ENCODE data around the gene CLASRP. TPM values are rescaled to one million over a fixed set of nuclear protein-coding genes. Genes with fewer than 3 reads are reported as not detected.
A peak's percentile ranks its signal among the peaks of the same experiment; 100 is the strongest.

Gene CLASRP
- total RNA-seq, 1 experiment from 2014 or later = 79.9 TPM

GRCh38 chr19:45092747-45093678 lies 54.2 kb downstream of the CLASRP start, which contains the start of gene PPP1R37:
TSS of gene PPP1R37 (plus strand) at chr19:45093179. CDS start at chr19:45093326, 147 bp downstream.
- H3K4me2 ChIP-seq (ENCODE audit: low read length) = peak within 1 kb of the TSS; percentile 96
- RAD21 ChIA-PET (ENCODE audit: low non-redundant PET in 1 of 2, low total read pairs in 2 of 2, uncharacterized antibody in 2 of 2, unreplicated experiment in 2 of 2) = interaction anchor here in 1 of 2 experiments (0.8 kb wide), 1 partner anchor 85 kb away, joined by 3 read pairs; the partner anchor contains the start of genes BLOC1S3 and TRAPPC6A
- intact Hi-C loops (cut with micrococcal nuclease) = loop anchor here (10.0 kb wide), 2 partner anchors 82 to 682 kb away; partner anchors contain the start of genes BLOC1S3 and TRAPPC6A
- H3K36me3 ChIP-seq (ENCODE audit: control insufficient read depth in 1 of 2, insufficient read depth in 2 of 2, low read length in 2 of 2) = peaks cover 0 to 8% of the 10 kb centered on the region in 2 experiments; a peak in 2 of 4 replicates
- H2AFZ ChIP-seq (ENCODE audit: low read depth, low read length, poor library complexity, severe bottlenecking) = peak within 1 kb of the TSS; percentile 93
- no peaks in the 10 kb centered on the region for H3K9me2 ChIP-seq (ENCODE audit: insufficient read depth)
- no TSS peak for BruUV-seq (replicated peaks)
- no peaks in the 10 kb centered on the region; the same call in 1 of the 2 replicates for H4K20me1 ChIP-seq (ENCODE audit: insufficient read depth)
- H3K4me3 ChIP-seq (replicated peaks in 1 of 2; ENCODE audit: low read depth in 1 of 2, low read length in 2 of 2) = peak within 1 kb of the TSS; percentile 94 to 96
- peaks cover 70% of the 10 kb centered on the region for H3K79me2 ChIP-seq (ENCODE audit: insufficient read depth, low read length)
- POLR2A ChIA-PET = interaction anchor here (2.0 to 2.1 kb wide), 2 partner anchors 10 to 14 kb away, joined by 4 to 10 read pairs; partner anchors contain the start of gene GEMIN7
- H3K9me3 ChIP-seq (ENCODE audit: control insufficient read depth in 1 of 2, insufficient read depth in 1 of 2, low read depth in 1 of 2, low read length in 2 of 2) = no peaks in the 10 kb centered on the region
- ATAC-seq = peak; percentile 71
- no peaks in the 10 kb centered on the region for H3K27me3 ChIP-seq (ENCODE audit: insufficient read depth, low read length)
- peak within 1 kb of the TSS; percentile 84 for H3K27ac ChIP-seq (ENCODE audit: low read depth, low read length)
- peak within 1 kb of the TSS; percentile 97 for H3K9ac ChIP-seq (ENCODE audit: low read length)
- CTCF ChIA-PET = interaction anchor here (0.9 to 2.5 kb wide), 3 partner anchors 32 to 38 kb away, joined by 3 to 10 read pairs (median 9); no protein-coding TSS in a partner anchor
- H3K4me1 ChIP-seq (ENCODE audit: control insufficient read depth in 1 of 2, insufficient read depth in 2 of 2, low read length in 2 of 2) = peaks cover 13 to 57% of the 10 kb centered on the region in 2 experiments; a peak in 3 of 4 replicates
- DNase-seq (ENCODE audit: low read depth, low spot score) = peak; percentile 98
- TF ChIP-seq RAD21 (IDR thresholded peaks at IDR 0.05; ENCODE audit: low read depth) (no peak), CEBPB (IDR thresholded peaks at IDR 0.05; ENCODE audit: low read depth) (no peak), ZFX (IDR thresholded peaks at IDR 0.05) (peak; percentile 68; the same call in 1 of the 2 replicates), ATF3 (IDR thresholded peaks at IDR 0.05) (no peak), CBX3 (IDR thresholded peaks at IDR 0.05; ENCODE audit: low read depth) (no peak; the same call in 1 of the 2 replicates), SP1 (IDR thresholded peaks at IDR 0.05; ENCODE audit: low read depth) (peak; percentile 97), ELF1 (IDR thresholded peaks at IDR 0.05; ENCODE audit: borderline replicate concordance, low read depth) (no peak; the same call in 1 of the 2 replicates), YY1 (IDR thresholded peaks at IDR 0.05; ENCODE audit: extremely low read depth, insufficient replicate concordance, low read depth, low read length) (peak; percentile 58), EGR1 (IDR thresholded peaks at IDR 0.05; ENCODE audit: low read depth) (peak; percentile 77), TCF7L2 (IDR thresholded peaks at IDR 0.05; ENCODE audit: borderline replicate concordance, extremely low read depth, insufficient read depth, insufficient read length) (peak; percentile 10), SRF (IDR thresholded peaks at IDR 0.05; ENCODE audit: low read depth) (no peak; the same call in 1 of the 2 replicates), FOSL1 (IDR thresholded peaks at IDR 0.05; ENCODE audit: low read depth) (no peak), SIN3A (IDR thresholded peaks at IDR 0.05; ENCODE audit: low read depth) (peak; percentile 9; the same call in 1 of the 2 replicates), EZH2phosphoT487 (IDR thresholded peaks at IDR 0.05; ENCODE audit: borderline replicate concordance) (no peak), POLR2AphosphoS5 (IDR thresholded peaks at IDR 0.05; ENCODE audit: low read depth, low read length) (peak; percentile 56; the same call in 1 of the 2 replicates), JUND (IDR thresholded peaks at IDR 0.05) (no peak)
- TF ChIP-seq, protein P1, sequence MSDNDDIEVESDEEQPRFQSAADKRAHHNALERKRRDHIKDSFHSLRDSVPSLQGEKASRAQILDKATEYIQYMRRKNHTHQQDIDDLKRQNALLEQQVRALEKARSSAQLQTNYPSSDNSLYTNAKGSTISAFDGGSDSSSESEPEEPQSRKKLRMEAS (IDR thresholded peaks at IDR 0.05) = peak; percentile 86
- TF ChIP-seq, protein P2, sequence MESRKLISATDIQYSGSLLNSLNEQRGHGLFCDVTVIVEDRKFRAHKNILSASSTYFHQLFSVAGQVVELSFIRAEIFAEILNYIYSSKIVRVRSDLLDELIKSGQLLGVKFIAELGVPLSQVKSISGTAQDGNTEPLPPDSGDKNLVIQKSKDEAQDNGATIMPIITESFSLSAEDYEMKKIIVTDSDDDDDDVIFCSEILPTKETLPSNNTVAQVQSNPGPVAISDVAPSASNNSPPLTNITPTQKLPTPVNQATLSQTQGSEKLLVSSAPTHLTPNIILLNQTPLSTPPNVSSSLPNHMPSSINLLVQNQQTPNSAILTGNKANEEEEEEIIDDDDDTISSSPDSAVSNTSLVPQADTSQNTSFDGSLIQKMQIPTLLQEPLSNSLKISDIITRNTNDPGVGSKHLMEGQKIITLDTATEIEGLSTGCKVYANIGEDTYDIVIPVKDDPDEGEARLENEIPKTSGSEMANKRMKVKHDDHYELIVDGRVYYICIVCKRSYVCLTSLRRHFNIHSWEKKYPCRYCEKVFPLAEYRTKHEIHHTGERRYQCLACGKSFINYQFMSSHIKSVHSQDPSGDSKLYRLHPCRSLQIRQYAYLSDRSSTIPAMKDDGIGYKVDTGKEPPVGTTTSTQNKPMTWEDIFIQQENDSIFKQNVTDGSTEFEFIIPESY (IDR thresholded peaks at IDR 0.05; ENCODE audit: extremely low read depth, insufficient replicate concordance, low read length) = no peak
- TF ChIP-seq, protein P3, sequence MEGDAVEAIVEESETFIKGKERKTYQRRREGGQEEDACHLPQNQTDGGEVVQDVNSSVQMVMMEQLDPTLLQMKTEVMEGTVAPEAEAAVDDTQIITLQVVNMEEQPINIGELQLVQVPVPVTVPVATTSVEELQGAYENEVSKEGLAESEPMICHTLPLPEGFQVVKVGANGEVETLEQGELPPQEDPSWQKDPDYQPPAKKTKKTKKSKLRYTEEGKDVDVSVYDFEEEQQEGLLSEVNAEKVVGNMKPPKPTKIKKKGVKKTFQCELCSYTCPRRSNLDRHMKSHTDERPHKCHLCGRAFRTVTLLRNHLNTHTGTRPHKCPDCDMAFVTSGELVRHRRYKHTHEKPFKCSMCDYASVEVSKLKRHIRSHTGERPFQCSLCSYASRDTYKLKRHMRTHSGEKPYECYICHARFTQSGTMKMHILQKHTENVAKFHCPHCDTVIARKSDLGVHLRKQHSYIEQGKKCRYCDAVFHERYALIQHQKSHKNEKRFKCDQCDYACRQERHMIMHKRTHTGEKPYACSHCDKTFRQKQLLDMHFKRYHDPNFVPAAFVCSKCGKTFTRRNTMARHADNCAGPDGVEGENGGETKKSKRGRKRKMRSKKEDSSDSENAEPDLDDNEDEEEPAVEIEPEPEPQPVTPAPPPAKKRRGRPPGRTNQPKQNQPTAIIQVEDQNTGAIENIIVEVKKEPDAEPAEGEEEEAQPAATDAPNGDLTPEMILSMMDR (IDR thresholded peaks at IDR 0.05 in 2 of 3, conservative IDR thresholded peaks at IDR 0.05 in 1 of 3; ENCODE audit: borderline replicate concordance in 1 of 3, insufficient read depth in 1 of 3, low read depth in 2 of 3, low read length in 2 of 3) = peak in 2 of 3 experiments; percentile 10 to 32; a peak in 1 of 6 replicates

Measured in HCT116 (cell line).